ENCODE results near the gene TINCR. TPM values are rescaled to one million over a fixed set of nuclear protein-coding genes. Genes with fewer than 3 reads are reported as not detected.

TINCR gene
- total RNA-seq, 1 experiment from 2014 or later, result 0.17 TPM

- Histone ChIP-seq H3K14ac (ENCODE audit: insufficient read depth, low read length) (no peak overlapping the region), H2AK5ac (ENCODE audit: insufficient read length, low read length) (no peak overlapping the region), H4K20me1 (ENCODE audit: control insufficient read depth, insufficient read depth, insufficient read length) (peaks cover 3% of the 10 kb centered on the region), H3K9me3 (ENCODE audit: control insufficient read depth, low read depth, low read length) (no peaks in the 10 kb centered on the region), H3K4me1 (ENCODE audit: insufficient read depth, low read length) (no peaks in the 10 kb centered on the region; the same call in 1 of the 2 replicates), H2BK15ac (ENCODE audit: low read depth, low read length) (no peak overlapping the region), H4K8ac (replicated peaks; ENCODE audit: insufficient read length, low read depth, low read length) (no peak overlapping the region), H2BK12ac (ENCODE audit: insufficient read length, low read depth, low read length) (no peak overlapping the region), H3K23ac (ENCODE audit: insufficient read length, low read depth, low read length) (no peak overlapping the region), H3K27me3 (ENCODE audit: insufficient read depth, low read length) (no peaks in the 10 kb centered on the region), H2BK5ac (ENCODE audit: insufficient read length, low read length) (no peak overlapping the region), H3K23me2 (ENCODE audit: insufficient read length, low read depth, low read length, poor library complexity, severe bottlenecking) (no peaks in the 10 kb centered on the region), H2BK20ac (ENCODE audit: low read depth, low read length, poor library complexity, severe bottlenecking) (no peak overlapping the region), H4K5ac (ENCODE audit: insufficient read length, low read depth, low read length) (no peak overlapping the region), H3K56ac (ENCODE audit: insufficient read length, low read depth, low read length) (no peak overlapping the region), H3K79me1 (ENCODE audit: insufficient read depth, low read depth, low read length, poor library complexity, severe bottlenecking) (no peaks in the 10 kb centered on the region), H4K91ac (ENCODE audit: insufficient read length, low read depth, low read length) (no peak overlapping the region), H3K27ac (ENCODE audit: insufficient read length, low read depth, low read length) (no peak overlapping the region), H3K4me2 (ENCODE audit: insufficient read depth, insufficient read length, low read length) (no peak overlapping the region), H3K79me2 (ENCODE audit: insufficient read depth, low read length) (no peaks in the 10 kb centered on the region), H3K4ac (ENCODE audit: low read depth, low read length) (no peak overlapping the region), H3K9ac (ENCODE audit: extremely low read depth, insufficient read length, low read length) (no peak overlapping the region), H2AFZ (ENCODE audit: low read length) (no peak overlapping the region), H3K18ac (ENCODE audit: insufficient read length, low read depth, low read length) (no peak overlapping the region), H2BK120ac (ENCODE audit: low read depth, low read length, poor library complexity, severe bottlenecking) (no peak overlapping the region), H3T11ph (ENCODE audit: low read length) (no peak overlapping the region)
- DNase-seq, result no peak
- no peak overlapping the region for H3K27ac Mint-ChIP-seq
- peaks cover 28% of the 10 kb centered on the region for H3K27me3 Mint-ChIP-seq (ENCODE audit: low read depth)
- no peaks in the 10 kb centered on the region for H3K36me3 Mint-ChIP-seq (ENCODE audit: insufficient read depth in 1 of 3, low read depth in 3 of 3)
- TF ChIP-seq CTCF (conservative IDR thresholded peaks at IDR 0.05), result no peak
- no CpG with 5 or more reads among the region's 5 CpGs for WGBS (ENCODE audit: extremely low coverage, insufficient read length, low lambda C conversion rate)
- H3K9me3 Mint-ChIP-seq, result no peaks in the 10 kb centered on the region; a peak in 2 of 5 replicates
- no peak overlapping the region; a peak in 1 of 5 replicates for H3K4me3 Mint-ChIP-seq
- peaks cover 11 to 33% of the 10 kb centered on the region in 2 experiments; a peak in 3 of 4 replicates for H3K4me1 Mint-ChIP-seq
Measured at GRCh38 chr19:5554828-5555227, 12.9 kb downstream of the TINCR start.
